ENCODE measurements around the gene ERC1. TPM values are rescaled to one million over a fixed set of nuclear protein-coding genes. Genes with fewer than 3 reads are reported as not detected.

Gene ERC1
- total and polyA plus RNA-seq, 2 donors from 2014 or later: 5.1 to 68.3 TPM

GRCh38 chr12:1496162-1496900 is 505.3 kb downstream of the ERC1 start:
- Histone ChIP-seq H3K27me3 (ENCODE audit: control insufficient read depth, insufficient read depth, low read length) (no peaks in the 10 kb centered on the region), H3K9me3 (ENCODE audit: control insufficient read depth in 2 of 3, insufficient read depth in 1 of 3, low read length in 3 of 3) (no peaks in the 10 kb centered on the region), H3K36me3 (ENCODE audit: control insufficient read depth in 2 of 3, insufficient read depth in 3 of 3, low read length in 3 of 3) (peaks cover 0 to 7% (median 0%) of the 10 kb centered on the region in 3 donors), H3K4me1 (ENCODE audit: control insufficient read depth in 2 of 3, insufficient read depth in 2 of 3, low read depth in 1 of 3, low read length in 3 of 3) (peaks cover 0 to 5% (median 4%) of the 10 kb centered on the region in 3 donors), H3K9ac (ENCODE audit: low read length in 3 of 3) (no peak overlapping the region), H3K27ac (ENCODE audit: low read depth in 2 of 2, low read length in 2 of 2) (no peak overlapping the region), H3K4me3 (ENCODE audit: low read length in 3 of 3) (no peak overlapping the region)
- FAIRE-seq: no peak
- DNase-seq: peak in 1 of 5 donors; percentile 75
- no peak for TF ChIP-seq CTCF (IDR thresholded peaks at IDR 0.05; ENCODE audit: borderline replicate concordance, extremely low read depth, insufficient read depth)
- intact Hi-C loops (cut with DNase I): no loop called here

DNA sequence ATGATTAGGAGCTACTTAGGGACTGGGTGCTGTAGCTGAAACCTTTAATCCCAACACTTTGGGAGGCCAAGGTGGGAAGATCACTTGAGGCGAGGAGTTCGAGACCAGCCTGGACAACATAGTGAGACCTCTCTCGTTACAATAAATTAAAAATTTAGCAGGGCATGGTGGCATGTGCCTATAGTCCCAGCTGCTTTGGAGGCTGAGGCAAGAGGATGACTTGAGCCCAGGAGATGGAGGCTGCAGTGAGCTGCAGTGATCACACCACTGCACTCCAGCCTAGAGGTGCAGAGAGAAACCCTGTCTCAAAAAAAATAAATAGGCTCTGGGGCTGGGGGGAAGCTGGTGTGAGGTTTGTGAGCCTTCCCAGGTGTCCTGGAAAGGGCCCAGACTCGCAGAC is 506.1 kb downstream of the ERC1 start:
- DNase-seq (no peak), FAIRE-seq (no peak)
- no peak overlapping the region for H3K4me3 ChIP-seq (ENCODE audit: low read length in 3 of 3)
- H3K9me3 ChIP-seq (ENCODE audit: control insufficient read depth in 2 of 3, insufficient read depth in 1 of 3, low read length in 3 of 3): no peaks in the 10 kb centered on the region
- no peak overlapping the region for H3K9ac ChIP-seq (ENCODE audit: low read length in 3 of 3)
- H3K27me3 ChIP-seq (ENCODE audit: control insufficient read depth, insufficient read depth, low read length): no peaks in the 10 kb centered on the region
- peaks cover 0 to 4% (median 0%) of the 10 kb centered on the region in 3 donors for H3K36me3 ChIP-seq (ENCODE audit: control insufficient read depth in 2 of 3, insufficient read depth in 3 of 3, low read length in 3 of 3)
- intact Hi-C loops (cut with DNase I): no loop called here
- no peak overlapping the region for H3K27ac ChIP-seq (ENCODE audit: low read depth in 2 of 2, low read length in 2 of 2)
- no peak for TF ChIP-seq CTCF (IDR thresholded peaks at IDR 0.05; ENCODE audit: borderline replicate concordance, extremely low read depth, insufficient read depth)
- H3K4me1 ChIP-seq (ENCODE audit: control insufficient read depth in 2 of 3, insufficient read depth in 2 of 3, low read depth in 1 of 3, low read length in 3 of 3): peaks cover 0 to 5% (median 4%) of the 10 kb centered on the region in 3 donors

DNA sequence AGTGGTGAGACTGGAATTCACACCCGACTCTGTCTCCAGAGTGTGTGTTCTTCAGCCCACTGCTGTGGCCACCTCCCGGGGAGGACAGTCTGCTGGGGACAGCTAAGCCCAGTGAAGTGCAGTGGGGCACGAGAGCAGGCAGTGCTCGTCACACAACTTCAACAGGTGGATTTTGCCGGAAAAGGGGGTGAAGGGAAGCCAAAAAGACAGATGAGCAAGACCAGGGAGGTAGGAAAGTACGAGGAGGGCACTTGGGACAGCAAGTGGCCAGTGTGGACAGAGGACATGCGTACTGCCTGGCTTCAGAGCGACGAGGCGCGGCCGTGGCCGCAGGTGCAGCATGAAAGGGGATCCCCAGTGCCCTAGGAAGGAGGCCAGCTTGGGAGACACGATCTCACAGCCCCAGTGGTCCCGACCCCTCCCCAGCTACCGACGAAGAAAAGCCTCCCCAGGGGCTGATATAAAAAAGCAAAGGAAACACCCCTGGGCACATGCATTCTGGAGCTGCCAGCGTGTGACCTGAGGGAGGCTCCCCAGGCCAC is 507.2 kb downstream of the ERC1 start:
- no peak for TF ChIP-seq CTCF (IDR thresholded peaks at IDR 0.05; ENCODE audit: borderline replicate concordance, extremely low read depth, insufficient read depth)
- H3K4me1 ChIP-seq (ENCODE audit: control insufficient read depth in 2 of 3, insufficient read depth in 2 of 3, low read depth in 1 of 3, low read length in 3 of 3): peaks cover 0 to 5% (median 4%) of the 10 kb centered on the region in 3 donors
- no peaks in the 10 kb centered on the region for H3K36me3 ChIP-seq (ENCODE audit: control insufficient read depth in 2 of 3, insufficient read depth in 3 of 3, low read length in 3 of 3)
- H3K4me3 ChIP-seq (ENCODE audit: low read length in 3 of 3): no peak overlapping the region
- no peak for DNase-seq
- no peak overlapping the region for H3K9ac ChIP-seq (ENCODE audit: low read length in 3 of 3)
- FAIRE-seq: no peak
- intact Hi-C loops (cut with DNase I): no loop called here
- H3K9me3 ChIP-seq (ENCODE audit: control insufficient read depth in 2 of 3, insufficient read depth in 1 of 3, low read length in 3 of 3): no peaks in the 10 kb centered on the region
- no peak overlapping the region for H3K27ac ChIP-seq (ENCODE audit: low read depth in 2 of 2, low read length in 2 of 2)
- H3K27me3 ChIP-seq (ENCODE audit: control insufficient read depth, insufficient read depth, low read length): no peaks in the 10 kb centered on the region

Measured in kidney (tissue), 14 donors.